Measurements from ENCODE around the gene CYB561A3. TPM values are rescaled to one million over a fixed set of nuclear protein-coding genes. Genes with fewer than 3 reads are reported as not detected.

CYB561A3 gene
- total and polyA plus RNA-seq, 2 of the 13 experiments (the other 11 are each of a cell fraction or from before 2014, with no cell fraction given), result 11.4 to 14.9 TPM

- peak; percentile 60 for TF ChIP-seq SNAPC4 (CRISPR knock-in tag; IDR thresholded peaks at IDR 0.05)
- TF ChIP-seq, protein P1, sequence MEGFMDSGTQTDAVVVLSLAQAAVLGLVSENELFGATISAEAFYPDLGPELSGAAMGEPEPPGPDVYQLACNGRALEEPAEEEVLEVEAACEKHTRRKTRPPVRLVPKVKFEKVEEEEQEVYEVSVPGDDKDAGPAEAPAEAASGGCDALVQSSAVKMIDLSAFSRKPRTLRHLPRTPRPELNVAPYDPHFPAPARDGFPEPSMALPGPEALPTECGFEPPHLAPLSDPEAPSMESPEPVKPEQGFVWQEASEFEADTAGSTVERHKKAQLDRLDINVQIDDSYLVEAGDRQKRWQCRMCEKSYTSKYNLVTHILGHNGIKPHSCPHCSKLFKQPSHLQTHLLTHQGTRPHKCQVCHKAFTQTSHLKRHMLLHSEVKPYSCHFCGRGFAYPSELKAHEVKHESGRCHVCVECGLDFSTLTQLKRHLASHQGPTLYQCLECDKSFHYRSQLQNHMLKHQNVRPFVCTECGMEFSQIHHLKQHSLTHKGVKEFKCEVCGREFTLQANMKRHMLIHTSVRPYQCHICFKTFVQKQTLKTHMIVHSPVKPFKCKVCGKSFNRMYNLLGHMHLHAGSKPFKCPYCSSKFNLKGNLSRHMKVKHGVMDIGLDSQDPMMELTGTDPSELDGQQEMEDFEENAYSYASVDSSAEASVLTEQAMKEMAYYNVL (CRISPR knock-in tag; IDR thresholded peaks at IDR 0.05; ENCODE audit: borderline replicate concordance), result peak; percentile 16; the same call in 1 of the 2 replicates
- no peak for TF ChIP-seq NR3C1 (CRISPR knock-in tag; IDR thresholded peaks at IDR 0.05)
- TF ChIP-seq TCF7L2 (IDR thresholded peaks at IDR 0.05; ENCODE audit: low read depth, low read length), result no peak
- peak; percentile 68 for TF ChIP-seq RXRB (CRISPR knock-in tag; IDR thresholded peaks at IDR 0.05; ENCODE audit: borderline replicate concordance)
- peak; percentile 94 for TF ChIP-seq GABPB1 (CRISPR knock-in tag; IDR thresholded peaks at IDR 0.05)
- no peak for TF ChIP-seq ZNF335 (CRISPR knock-in tag; IDR thresholded peaks at IDR 0.05)
- TF ChIP-seq EEA1 (CRISPR knock-in tag; IDR thresholded peaks at IDR 0.05; ENCODE audit: borderline replicate concordance), result peak; percentile 73; the same call in 1 of the 2 replicates
- no peak for TF ChIP-seq ZNF24 (IDR thresholded peaks at IDR 0.05)
- TF ChIP-seq TBP (CRISPR knock-in tag; IDR thresholded peaks at IDR 0.05), result no peak
- peak; percentile 77; the same call in 1 of the 2 replicates for TF ChIP-seq NRL (CRISPR knock-in tag; IDR thresholded peaks at IDR 0.05; ENCODE audit: borderline replicate concordance)
- TF ChIP-seq STAT5B (CRISPR knock-in tag; IDR thresholded peaks at IDR 0.05), result 0 out of 2 replicates have a peak, but pooled peaks have one; percentile 23
- no peak for TF ChIP-seq JUN (CRISPR knock-in tag; IDR thresholded peaks at IDR 0.05)
- peak; percentile 89; the same call in 1 of the 2 replicates for TF ChIP-seq ZSCAN20 (CRISPR knock-in tag; IDR thresholded peaks at IDR 0.05; ENCODE audit: borderline replicate concordance)
- peak; percentile 81 for TF ChIP-seq ZSCAN25 (CRISPR knock-in tag; IDR thresholded peaks at IDR 0.05)
- TF ChIP-seq, protein P2, sequence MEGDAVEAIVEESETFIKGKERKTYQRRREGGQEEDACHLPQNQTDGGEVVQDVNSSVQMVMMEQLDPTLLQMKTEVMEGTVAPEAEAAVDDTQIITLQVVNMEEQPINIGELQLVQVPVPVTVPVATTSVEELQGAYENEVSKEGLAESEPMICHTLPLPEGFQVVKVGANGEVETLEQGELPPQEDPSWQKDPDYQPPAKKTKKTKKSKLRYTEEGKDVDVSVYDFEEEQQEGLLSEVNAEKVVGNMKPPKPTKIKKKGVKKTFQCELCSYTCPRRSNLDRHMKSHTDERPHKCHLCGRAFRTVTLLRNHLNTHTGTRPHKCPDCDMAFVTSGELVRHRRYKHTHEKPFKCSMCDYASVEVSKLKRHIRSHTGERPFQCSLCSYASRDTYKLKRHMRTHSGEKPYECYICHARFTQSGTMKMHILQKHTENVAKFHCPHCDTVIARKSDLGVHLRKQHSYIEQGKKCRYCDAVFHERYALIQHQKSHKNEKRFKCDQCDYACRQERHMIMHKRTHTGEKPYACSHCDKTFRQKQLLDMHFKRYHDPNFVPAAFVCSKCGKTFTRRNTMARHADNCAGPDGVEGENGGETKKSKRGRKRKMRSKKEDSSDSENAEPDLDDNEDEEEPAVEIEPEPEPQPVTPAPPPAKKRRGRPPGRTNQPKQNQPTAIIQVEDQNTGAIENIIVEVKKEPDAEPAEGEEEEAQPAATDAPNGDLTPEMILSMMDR (CRISPR knock-in tag; IDR thresholded peaks at IDR 0.05), result peak; percentile 4; the same call in 1 of the 2 replicates
- peak; percentile 64 for TF ChIP-seq BRD4 (CRISPR knock-in tag; IDR thresholded peaks at IDR 0.05)
- TF ChIP-seq POGK (CRISPR knock-in tag; conservative IDR thresholded peaks at IDR 0.05), result peak; percentile 91
- TF ChIP-seq ZNF772 (CRISPR knock-in tag; IDR thresholded peaks at IDR 0.05), result no peak; the same call in 1 of the 2 replicates
These were observed 28.7 kb downstream of the CYB561A3 start, which contains the start of the genes DDB1 and TKFC (continued) for GRCh38 chr11:61332797-61333549.

Data from HepG2 (cell line).